Uterus (tissue), 2 donors: ENCODE data around the gene HDAC4.

Experiments used
- CTCF ChIP-seq, 4 experiments: fragments of 200-600 bp in 2 of 4; fragments of 450-650 bp in 2 of 4; sonication (generic) in 2 of 4; IDR thresholded peaks; one replicate each; pipeline ENCODE4 v1.5.1; 2016 to 2019; ENCODE audit warnings: antibody characterized with exemption in 4 of 4, mild to moderate bottlenecking in 2 of 4, moderate library complexity in 1 of 4
- POLR2A ChIP-seq, 2 donors: fragments of 450-650 bp; IDR thresholded peaks; one replicate each; pipeline ENCODE4 v1.6.1; 2016; ENCODE audit warnings: antibody characterized with exemption in 2 of 2, mild to moderate bottlenecking in 1 of 2, moderate library complexity in 1 of 2

GRCh38 chr2:239144713-239144999 lies 256.2 kb downstream of the HDAC4 start:
- no peak for TF ChIP-seq CTCF (IDR thresholded peaks at IDR 0.05)
- TF ChIP-seq POLR2A (IDR thresholded peaks at IDR 0.05): no peak
